KOPT-K1 (cell line): ENCODE measurements around the gene IL1B.
"Not testable (repeated sequence)": the region's sequence is repeated elsewhere in the genome, so short reads cannot be mapped to it uniquely, and the experiment has no call there.

ENCODE experiments used
- H3K27ac ChIP-seq: fragments of 200-600 bp; sonication (generic); 2 replicates; pipeline ENCODE4 v1.5.1; 2016; ENCODE audit warnings: antibody characterized with exemption, mild to moderate bottlenecking, low read depth, low read length; ENCODE audit not compliant: poor library complexity, severe bottlenecking
- H3K36me3 ChIP-seq: fragments of 200-600 bp; sonication (generic); 2 replicates; pipeline ENCODE4 v1.5.1; 2017; ENCODE audit warnings: antibody characterized with exemption, mild to moderate bottlenecking, low read length, moderate library complexity; ENCODE audit not compliant: insufficient read depth
- H3K9me3 ChIP-seq: fragments of 200-600 bp; sonication (generic); 2 replicates; pipeline ENCODE4 v1.5.1; 2017; ENCODE audit warnings: antibody characterized with exemption, low read length, mild to moderate bottlenecking; ENCODE audit not compliant: insufficient read depth, poor library complexity, severe bottlenecking

The IL1B gene

GRCh38 chr2:112835536-112836162, 930 bp downstream of the IL1B start:
- Histone ChIP-seq H3K9me3 (no peaks in the 10 kb centered on the region), H3K27ac (no peak overlapping the region), H3K36me3 (no peaks in the 10 kb centered on the region)

GRCh38 chr2:112835061-112835501, 1.5 kb downstream of the IL1B start:
- H3K36me3 ChIP-seq: no peaks in the 10 kb centered on the region
- H3K9me3 ChIP-seq: no peaks in the 10 kb centered on the region
- H3K27ac ChIP-seq: no peak overlapping the region

DNA sequence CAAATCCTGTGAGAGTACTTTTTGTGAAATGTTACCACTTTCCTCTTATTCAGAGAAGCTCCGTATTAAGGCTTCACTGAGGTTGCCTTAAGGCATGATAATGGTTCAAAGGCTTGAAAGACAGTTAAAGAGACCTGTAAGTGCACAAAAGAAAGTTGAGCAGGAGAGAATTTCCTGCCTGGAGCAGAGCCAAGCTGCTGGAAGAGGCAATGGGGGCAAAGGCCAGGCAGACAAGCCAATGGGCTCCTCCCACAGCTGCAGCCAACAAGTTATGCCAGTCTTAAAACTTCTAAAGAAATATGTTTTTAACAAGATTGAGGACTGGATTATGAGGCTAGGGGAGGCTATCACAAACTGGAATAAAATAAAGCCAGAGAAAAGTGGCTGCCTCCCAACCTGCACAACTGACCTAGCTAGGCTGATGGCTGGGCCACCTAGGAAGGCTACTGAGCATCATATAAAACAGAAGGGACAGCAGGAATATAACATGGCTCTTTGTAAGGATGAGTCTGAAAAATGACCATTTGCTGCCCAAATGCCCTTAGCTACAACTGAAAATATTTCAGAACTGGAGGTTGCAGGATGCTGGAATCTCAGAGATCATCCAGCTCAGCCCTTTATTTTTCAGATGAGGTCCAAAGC, 2.1 kb downstream of the IL1B start:
- H3K27ac ChIP-seq: no peak overlapping the region
- H3K36me3 ChIP-seq: no peaks in the 10 kb centered on the region
- no peaks in the 10 kb centered on the region for H3K9me3 ChIP-seq

- Histone ChIP-seq H3K27ac (no peak overlapping the region), H3K9me3 (no peaks in the 10 kb centered on the region), H3K36me3 (no peaks in the 10 kb centered on the region)
These were observed 2.6 kb downstream of the IL1B start for GRCh38 chr2:112833976-112834375.

GRCh38 chr2:112833639-112833931, 3.0 kb downstream of the IL1B start:
- not testable (repeated sequence) for H3K27ac ChIP-seq, H3K9me3 ChIP-seq

DNA sequence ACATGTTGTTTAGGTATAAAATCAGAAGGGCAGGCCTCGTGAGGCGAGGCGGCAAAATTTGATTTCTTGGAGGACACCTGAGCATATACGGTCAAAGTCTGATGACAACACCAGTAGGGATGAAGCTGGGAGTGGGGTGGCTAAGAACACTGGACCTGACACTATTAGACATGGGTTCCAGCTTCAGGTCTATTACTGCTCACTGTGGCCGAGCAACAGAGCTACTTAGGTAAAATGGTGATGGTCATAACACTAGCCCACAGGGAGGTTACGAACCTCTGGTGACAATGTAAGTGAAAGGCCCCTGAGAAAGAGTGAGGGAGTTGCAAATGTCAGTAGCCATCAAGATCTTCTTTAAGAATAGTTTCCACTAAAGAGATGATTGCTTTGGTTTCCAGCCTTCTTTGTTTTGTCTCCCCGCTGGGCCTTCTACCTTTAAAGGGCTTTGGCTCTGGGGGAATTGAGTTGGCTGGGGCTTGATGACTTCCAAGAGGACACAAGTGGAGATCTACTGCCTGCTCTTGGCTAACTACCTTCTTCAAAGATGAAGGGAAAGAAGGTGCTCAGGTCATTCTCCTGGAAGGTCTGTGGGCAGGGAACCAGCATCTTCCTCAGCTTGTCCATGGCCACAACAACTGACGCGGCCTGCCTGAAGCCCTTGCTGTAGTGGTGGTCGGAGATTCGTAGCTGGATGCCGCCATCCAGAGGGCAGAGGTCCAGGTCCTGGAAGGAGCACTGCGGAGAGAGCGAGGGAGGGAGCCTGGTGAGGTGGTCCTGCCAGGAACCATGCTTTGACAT, 3.5 kb downstream of the IL1B start:
- Histone ChIP-seq H3K36me3 (no peaks in the 10 kb centered on the region), H3K9me3 (no peaks in the 10 kb centered on the region), H3K27ac (no peak overlapping the region)

More at GRCh38 chr2:112833639-112833931, 3.0 kb downstream of the IL1B start:
- not testable (repeated sequence) for H3K36me3 ChIP-seq

DNA sequence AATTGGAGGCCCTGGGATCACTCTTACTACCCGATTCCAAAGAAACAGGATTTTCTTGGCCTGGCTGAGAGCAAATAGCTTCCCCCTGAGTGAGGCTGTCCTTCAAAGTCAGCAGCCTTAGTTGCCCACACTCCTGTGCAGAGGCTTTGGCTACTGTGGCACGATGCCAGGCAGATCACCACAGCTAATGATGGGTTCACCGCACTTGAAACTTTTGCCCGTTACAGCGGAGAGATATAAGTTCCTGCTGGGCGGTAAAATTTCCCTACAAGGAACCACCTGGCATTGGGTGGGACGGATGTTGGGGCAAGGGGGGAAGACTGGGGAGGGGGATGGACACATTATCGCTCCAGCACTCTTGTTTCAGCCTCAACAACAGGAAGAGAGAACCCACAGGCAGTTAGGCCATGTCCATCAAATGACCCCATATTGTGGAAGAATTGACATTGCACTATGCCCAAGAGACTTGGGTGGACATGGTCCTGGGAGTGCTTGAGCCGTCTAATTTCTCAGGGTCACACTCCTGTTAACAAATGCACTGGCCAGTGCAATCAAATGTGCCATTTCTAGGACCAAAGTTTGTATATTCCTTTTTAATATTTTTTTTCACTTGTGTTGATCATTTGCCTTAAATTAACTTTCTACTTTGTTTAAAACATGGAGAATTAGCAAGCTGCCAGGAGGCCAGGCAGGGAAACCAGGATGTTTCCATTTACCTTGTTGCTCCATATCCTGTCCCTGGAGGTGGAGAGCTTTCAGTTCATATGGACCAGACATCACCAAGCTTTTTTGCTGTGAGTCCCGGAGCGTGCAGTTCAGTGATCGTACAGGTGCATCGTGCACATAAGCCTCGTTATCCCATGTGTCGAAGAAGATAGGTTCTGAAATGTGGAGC, 4.4 kb downstream of the IL1B start:
- Histone ChIP-seq H3K9me3 (no peaks in the 10 kb centered on the region), H3K36me3 (no peaks in the 10 kb centered on the region), H3K27ac (no peak overlapping the region)

DNA sequence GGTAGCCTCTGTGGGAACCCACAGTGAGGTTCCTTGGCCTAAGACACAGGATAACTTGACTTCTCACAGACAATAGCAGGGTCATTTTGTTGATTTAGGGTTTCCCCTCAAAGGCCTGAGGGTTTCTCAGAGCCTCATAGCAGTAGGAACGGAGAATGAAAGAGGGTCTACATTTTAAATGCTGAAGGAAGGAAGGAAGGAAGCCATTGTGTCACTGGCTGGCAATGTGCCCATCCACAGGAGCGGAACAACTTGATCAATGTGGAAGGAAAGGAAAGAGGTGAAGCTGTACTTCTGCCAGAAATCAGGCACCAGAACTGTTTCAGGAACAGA, 5.1 kb downstream of the IL1B start:
- Histone ChIP-seq H3K9me3 (no peaks in the 10 kb centered on the region), H3K27ac (no peak overlapping the region), H3K36me3 (no peaks in the 10 kb centered on the region)

- H3K9me3 ChIP-seq: no peaks in the 10 kb centered on the region
- no peak overlapping the region for H3K27ac ChIP-seq
- H3K36me3 ChIP-seq: no peaks in the 10 kb centered on the region
These were observed 5.7 kb downstream of the IL1B start for GRCh38 chr2:112830682-112831512.

GRCh38 chr2:112829961-112830681, 6.5 kb downstream of the IL1B start:
- H3K27ac ChIP-seq: no peak overlapping the region
- H3K9me3 ChIP-seq: no peaks in the 10 kb centered on the region
- no peaks in the 10 kb centered on the region for H3K36me3 ChIP-seq

DNA sequence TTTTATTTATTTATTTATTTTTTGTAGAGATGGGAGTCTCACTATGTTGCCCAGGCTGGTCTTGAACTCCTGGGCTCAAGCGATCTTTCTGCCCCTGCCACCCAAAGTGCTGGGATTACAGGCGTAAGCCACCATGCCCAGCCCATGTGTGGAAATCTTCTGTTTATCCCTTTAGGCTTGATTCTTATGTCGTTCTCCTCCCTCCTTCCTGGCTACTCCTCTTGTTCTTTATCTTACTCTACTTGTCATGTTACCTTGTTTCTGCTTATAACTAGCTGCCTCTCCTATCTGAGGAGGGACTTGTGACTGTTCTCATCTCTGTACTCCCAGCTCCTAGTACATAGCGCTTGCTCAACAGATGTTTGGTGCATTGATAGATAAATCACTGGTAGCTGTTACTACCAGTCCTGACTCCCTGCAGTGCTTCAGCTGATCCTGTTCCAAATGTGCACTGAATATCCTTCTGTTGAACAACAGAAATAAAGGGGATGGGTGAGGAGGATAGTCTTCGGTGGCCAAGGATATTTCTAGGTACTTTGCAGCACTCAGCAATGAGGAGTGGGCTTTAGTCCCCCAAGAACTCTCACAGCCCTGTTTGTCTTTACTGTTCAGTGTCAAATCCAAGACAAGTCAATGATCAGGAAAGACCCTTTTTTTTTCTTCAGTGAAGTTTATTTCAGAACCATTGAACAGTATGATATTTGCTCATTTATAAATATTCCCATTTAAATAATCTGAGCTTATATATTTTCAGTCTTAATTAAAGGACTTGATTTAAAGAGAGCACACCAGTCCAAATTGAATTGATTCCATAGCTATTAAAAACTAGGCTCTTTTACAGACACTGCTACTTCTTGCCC, 7.2 kb downstream of the IL1B start:
- H3K36me3 ChIP-seq: no peaks in the 10 kb centered on the region
- H3K27ac ChIP-seq: no peak overlapping the region
- no peaks in the 10 kb centered on the region for H3K9me3 ChIP-seq

GRCh38 chr2:112828251-112828691, 8.3 kb downstream of the IL1B start:
- no peak overlapping the region for H3K27ac ChIP-seq
- H3K36me3 ChIP-seq: no peaks in the 10 kb centered on the region
- no peaks in the 10 kb centered on the region for H3K9me3 ChIP-seq

- H3K9me3 ChIP-seq: no peaks in the 10 kb centered on the region
- H3K36me3 ChIP-seq: no peaks in the 10 kb centered on the region
- H3K27ac ChIP-seq: no peak overlapping the region
These were observed 8.9 kb downstream of the IL1B start for GRCh38 chr2:112827604-112828185.
